ENCODE results near the gene PRKCG.

Gene PRKCG

GRCh38 chr19:53917356-53917755, 35.4 kb downstream of the PRKCG start:
- no peak overlapping the region for H3K27ac ChIP-seq
- no peak for TF ChIP-seq ZFX (IDR thresholded peaks at IDR 0.05)
- TF ChIP-seq CTCF (conservative IDR thresholded peaks at IDR 0.05) = no peak

GRCh38 chr19:53927739-53928138, 45.7 kb downstream of the PRKCG start:
- no peak for TF ChIP-seq ZFX (IDR thresholded peaks at IDR 0.05)
- no peak for TF ChIP-seq CTCF (conservative IDR thresholded peaks at IDR 0.05)
- H3K27ac ChIP-seq = no peak overlapping the region

GRCh38 chr19:53936029-53936428, 54.0 kb downstream of the PRKCG start:
- no peak for TF ChIP-seq ZFX (IDR thresholded peaks at IDR 0.05)
- no peak for TF ChIP-seq CTCF (conservative IDR thresholded peaks at IDR 0.05)

GRCh38 chr19:53942001-53942786, 60.2 kb downstream of the PRKCG start:
- TF ChIP-seq ZFX (IDR thresholded peaks at IDR 0.05) (no peak), CTCF (conservative IDR thresholded peaks at IDR 0.05) (no peak)
- no peak overlapping the region for H3K27ac ChIP-seq

More at GRCh38 chr19:53936029-53936428, 54.0 kb downstream of the PRKCG start:
- H3K27ac ChIP-seq = no peak overlapping the region

GRCh38 chr19:53944416-53944815, 62.4 kb downstream of the PRKCG start:
- H3K27ac ChIP-seq = no peak overlapping the region
- TF ChIP-seq CTCF (conservative IDR thresholded peaks at IDR 0.05) = no peak
- TF ChIP-seq ZFX (IDR thresholded peaks at IDR 0.05) = no peak

- TF ChIP-seq CTCF (conservative IDR thresholded peaks at IDR 0.05) = no peak
- no peak for TF ChIP-seq ZFX (IDR thresholded peaks at IDR 0.05)
- no peak overlapping the region for H3K27ac ChIP-seq
Observed at GRCh38 chr19:53944933-53945332, 62.9 kb downstream of the PRKCG start.

- TF ChIP-seq ZFX (IDR thresholded peaks at IDR 0.05) = no peak
- no peak for TF ChIP-seq CTCF (conservative IDR thresholded peaks at IDR 0.05)
- no peak overlapping the region for H3K27ac ChIP-seq
Observed at GRCh38 chr19:53945441-53945840, 63.4 kb downstream of the PRKCG start.
